ENCODE measurements around the gene ZEB2.

The ZEB2 gene

DNA sequence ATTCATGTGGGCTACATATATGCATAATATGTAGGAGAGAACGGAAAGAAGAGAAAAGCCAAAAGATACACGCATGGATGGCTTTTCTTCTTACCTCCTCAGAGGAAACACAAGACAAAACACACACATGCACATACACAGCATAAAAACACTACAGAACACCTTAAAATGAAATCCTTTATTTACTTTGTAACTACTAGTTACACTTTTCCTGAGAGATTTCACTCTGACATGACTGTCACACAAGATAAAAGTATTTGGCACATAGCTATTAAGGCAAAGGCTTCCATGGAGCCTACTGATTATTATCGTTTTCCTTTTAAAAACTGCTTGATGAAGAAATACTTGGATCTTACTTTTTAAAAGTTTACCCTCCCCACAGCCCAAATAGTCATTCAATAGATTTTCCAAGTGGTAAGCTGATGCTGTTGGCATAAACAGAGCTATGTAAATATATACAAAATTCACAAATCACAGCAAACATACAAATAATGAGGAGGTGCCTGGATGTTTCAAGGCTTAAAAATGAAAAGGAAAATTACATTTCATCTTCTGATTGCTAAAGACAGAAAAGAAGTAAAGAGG lies 8.6 kb downstream of the ZEB2 start:
- Histone ChIP-seq H3K27me3 (ENCODE audit: insufficient read depth, low read length) (peaks cover 20% of the 10 kb centered on the region), H3K23ac (ENCODE audit: low read length) (no peak overlapping the region), H3K79me2 (ENCODE audit: control insufficient read depth, insufficient read depth, low read length, poor library complexity) (peaks cover 2% of the 10 kb centered on the region), H2AK5ac (ENCODE audit: low read length) (no peak overlapping the region), H3K27ac (ENCODE audit: low read depth, low read length) (no peak overlapping the region), H3K36me3 (ENCODE audit: control insufficient read depth in 1 of 2, insufficient read depth in 2 of 2, low read length in 2 of 2) (no peaks in the 10 kb centered on the region), H3K79me1 (ENCODE audit: low read length) (peaks cover 11% of the 10 kb centered on the region), H3K4me1 (ENCODE audit: control insufficient read depth in 1 of 2, insufficient read depth in 2 of 2, low read length in 2 of 2) (peaks cover 10 to 20% of the 10 kb centered on the region in 2 experiments), H2AFZ (ENCODE audit: insufficient read depth, low read length, poor library complexity) (no peak overlapping the region), H2BK120ac (ENCODE audit: insufficient read depth, low read length, poor library complexity) (no peak overlapping the region), H3K18ac (ENCODE audit: low read length) (no peak overlapping the region), H4K8ac (ENCODE audit: low read depth, low read length) (no peak overlapping the region), H3K4me2 (ENCODE audit: low read length) (no peak overlapping the region), H3K9ac (ENCODE audit: low read length) (no peak overlapping the region), H4K91ac (ENCODE audit: low read depth, low read length) (no peak overlapping the region), H2BK5ac (ENCODE audit: low read depth, low read length, poor library complexity) (no peak overlapping the region), H2BK12ac (ENCODE audit: low read length) (no peak overlapping the region), H3K14ac (ENCODE audit: low read length) (no peak overlapping the region), H3K4me3 (ENCODE audit: low read depth, low read length) (no peak overlapping the region), H3K4ac (ENCODE audit: low read depth, low read length) (no peak overlapping the region), H3K9me3 (ENCODE audit: insufficient read depth, low read depth, low read length) (no peaks in the 10 kb centered on the region), H4K12ac (ENCODE audit: low read depth, low read length) (no peak overlapping the region)
- no peak for DNase-seq
- no CpG with 5 or more reads among the region's 3 CpGs for WGBS (ENCODE audit: extremely low coverage, insufficient coverage, insufficient read length)

DNA sequence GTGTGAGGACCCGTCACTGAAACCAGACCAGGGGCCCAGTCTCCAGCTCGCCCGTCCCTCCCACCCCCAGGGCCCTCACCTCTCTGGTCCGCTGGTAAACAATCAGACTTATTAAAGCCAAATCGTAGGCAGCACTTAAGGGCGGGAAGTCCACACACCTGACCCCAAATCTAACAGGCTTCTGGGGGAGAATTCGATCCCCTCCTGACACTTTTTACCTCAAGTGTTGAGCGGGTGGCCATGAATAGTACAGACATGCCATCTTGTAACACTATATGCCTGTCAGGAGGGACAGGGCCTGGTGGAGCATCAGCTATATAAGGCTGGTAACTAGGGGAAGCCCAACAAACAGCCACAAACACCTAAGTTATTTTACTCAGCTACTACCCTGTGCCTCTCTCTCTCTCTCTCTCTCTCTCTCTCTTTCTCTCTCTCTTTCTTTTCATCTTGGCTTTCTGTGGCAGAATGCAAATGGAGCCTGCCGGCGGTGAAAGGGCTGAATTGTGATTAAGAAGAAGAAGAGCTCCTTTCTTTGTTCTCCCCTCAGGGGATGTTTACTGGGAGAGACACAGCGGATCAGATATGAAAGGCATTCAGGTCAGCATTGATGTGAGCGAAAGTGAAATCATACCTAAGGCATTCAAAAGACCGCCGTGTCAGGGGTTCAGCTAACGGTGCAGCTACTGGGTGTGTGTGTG lies 9.5 kb downstream of the ZEB2 start:
- Histone ChIP-seq H2AK5ac (ENCODE audit: low read length) (no peak overlapping the region), H3K9me3 (ENCODE audit: insufficient read depth, low read depth, low read length) (no peaks in the 10 kb centered on the region), H3K18ac (ENCODE audit: low read length) (peak overlapping the region; percentile 68), H3K27me3 (ENCODE audit: insufficient read depth, low read length) (peaks cover 12% of the 10 kb centered on the region), H3K79me2 (ENCODE audit: control insufficient read depth, insufficient read depth, low read length, poor library complexity) (no peaks in the 10 kb centered on the region), H3K23ac (ENCODE audit: low read length) (no peak overlapping the region), H2BK5ac (ENCODE audit: low read depth, low read length, poor library complexity) (peak overlapping the region; percentile 70), H3K4me1 (ENCODE audit: control insufficient read depth in 1 of 2, insufficient read depth in 2 of 2, low read length in 2 of 2) (peaks cover 10 to 20% of the 10 kb centered on the region in 2 experiments), H3K36me3 (ENCODE audit: control insufficient read depth in 1 of 2, insufficient read depth in 2 of 2, low read length in 2 of 2) (no peaks in the 10 kb centered on the region), H3K14ac (ENCODE audit: low read length) (peak overlapping the region; percentile 11), H4K8ac (ENCODE audit: low read depth, low read length) (peak overlapping the region; percentile 58), H3K9ac (ENCODE audit: low read length) (no peak overlapping the region), H3K79me1 (ENCODE audit: low read length) (peaks cover 9% of the 10 kb centered on the region), H2BK12ac (ENCODE audit: low read length) (peak overlapping the region; percentile 72), H3K4ac (ENCODE audit: low read depth, low read length) (no peak overlapping the region), H2BK120ac (ENCODE audit: insufficient read depth, low read length, poor library complexity) (peak overlapping the region; percentile 61), H2AFZ (ENCODE audit: insufficient read depth, low read length, poor library complexity) (no peak overlapping the region), H3K4me3 (ENCODE audit: low read depth, low read length) (no peak overlapping the region), H3K27ac (ENCODE audit: low read depth, low read length) (peak overlapping the region; percentile 88), H4K12ac (ENCODE audit: low read depth, low read length) (no peak overlapping the region), H4K91ac (ENCODE audit: low read depth, low read length) (peak overlapping the region; percentile 89), H3K4me2 (ENCODE audit: low read length) (peak overlapping the region; percentile 55)
- no CpG with 5 or more reads among the region's 15 CpGs for WGBS (ENCODE audit: extremely low coverage, insufficient coverage, insufficient read length)
- DNase-seq, result peak; percentile 37 to 64

DNA sequence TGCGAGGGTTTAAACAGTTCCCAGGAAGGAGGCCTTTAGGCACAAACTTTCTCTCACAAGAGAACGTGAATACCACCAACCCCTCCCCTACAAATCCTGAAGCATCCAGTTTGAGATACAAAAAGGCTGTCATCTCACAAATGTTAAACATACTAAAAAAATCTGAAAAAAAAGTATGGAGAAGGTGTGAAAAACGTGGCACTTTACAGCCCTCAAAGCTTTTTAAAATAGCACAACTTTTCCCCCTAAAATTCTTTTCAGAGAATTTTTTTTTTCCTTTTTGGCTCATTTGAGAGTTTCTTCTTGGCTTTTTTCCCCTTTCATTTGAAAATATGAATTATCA lies 10.1 kb downstream of the ZEB2 start:
- peaks cover 9% of the 10 kb centered on the region for H3K79me1 ChIP-seq (ENCODE audit: low read length)
- DNase-seq, result no peak
- H3K4me1 ChIP-seq (ENCODE audit: control insufficient read depth in 1 of 2, insufficient read depth in 2 of 2, low read length in 2 of 2), result peaks cover 10 to 20% of the 10 kb centered on the region in 2 experiments
- no peak overlapping the region for H3K23ac ChIP-seq (ENCODE audit: low read length)
- H2AK5ac ChIP-seq (ENCODE audit: low read length), result no peak overlapping the region
- H4K8ac ChIP-seq (ENCODE audit: low read depth, low read length), result no peak overlapping the region
- H3K14ac ChIP-seq (ENCODE audit: low read length), result no peak overlapping the region
- H3K4ac ChIP-seq (ENCODE audit: low read depth, low read length), result no peak overlapping the region
- H4K91ac ChIP-seq (ENCODE audit: low read depth, low read length), result peak overlapping the region; percentile 51
- no peak overlapping the region for H2BK5ac ChIP-seq (ENCODE audit: low read depth, low read length, poor library complexity)
- H4K12ac ChIP-seq (ENCODE audit: low read depth, low read length), result no peak overlapping the region
- no peaks in the 10 kb centered on the region for H3K9me3 ChIP-seq (ENCODE audit: insufficient read depth, low read depth, low read length)
- no peak overlapping the region for H3K27ac ChIP-seq (ENCODE audit: low read depth, low read length)
- H3K18ac ChIP-seq (ENCODE audit: low read length), result no peak overlapping the region
- no peaks in the 10 kb centered on the region for H3K79me2 ChIP-seq (ENCODE audit: control insufficient read depth, insufficient read depth, low read length, poor library complexity)
- no peak overlapping the region for H3K4me2 ChIP-seq (ENCODE audit: low read length)
- H3K27me3 ChIP-seq (ENCODE audit: insufficient read depth, low read length), result peaks cover 9% of the 10 kb centered on the region
- no peak overlapping the region for H3K9ac ChIP-seq (ENCODE audit: low read length)
- no peaks in the 10 kb centered on the region for H3K36me3 ChIP-seq (ENCODE audit: control insufficient read depth in 1 of 2, insufficient read depth in 2 of 2, low read length in 2 of 2)
- no peak overlapping the region for H2BK120ac ChIP-seq (ENCODE audit: insufficient read depth, low read length, poor library complexity)
- no peak overlapping the region for H3K4me3 ChIP-seq (ENCODE audit: low read depth, low read length)
- WGBS (ENCODE audit: extremely low coverage, insufficient coverage, insufficient read length), result no CpG with 5 or more reads among the region's 3 CpGs
- no peak overlapping the region for H2AFZ ChIP-seq (ENCODE audit: insufficient read depth, low read length, poor library complexity)
- H2BK12ac ChIP-seq (ENCODE audit: low read length), result no peak overlapping the region

DNA sequence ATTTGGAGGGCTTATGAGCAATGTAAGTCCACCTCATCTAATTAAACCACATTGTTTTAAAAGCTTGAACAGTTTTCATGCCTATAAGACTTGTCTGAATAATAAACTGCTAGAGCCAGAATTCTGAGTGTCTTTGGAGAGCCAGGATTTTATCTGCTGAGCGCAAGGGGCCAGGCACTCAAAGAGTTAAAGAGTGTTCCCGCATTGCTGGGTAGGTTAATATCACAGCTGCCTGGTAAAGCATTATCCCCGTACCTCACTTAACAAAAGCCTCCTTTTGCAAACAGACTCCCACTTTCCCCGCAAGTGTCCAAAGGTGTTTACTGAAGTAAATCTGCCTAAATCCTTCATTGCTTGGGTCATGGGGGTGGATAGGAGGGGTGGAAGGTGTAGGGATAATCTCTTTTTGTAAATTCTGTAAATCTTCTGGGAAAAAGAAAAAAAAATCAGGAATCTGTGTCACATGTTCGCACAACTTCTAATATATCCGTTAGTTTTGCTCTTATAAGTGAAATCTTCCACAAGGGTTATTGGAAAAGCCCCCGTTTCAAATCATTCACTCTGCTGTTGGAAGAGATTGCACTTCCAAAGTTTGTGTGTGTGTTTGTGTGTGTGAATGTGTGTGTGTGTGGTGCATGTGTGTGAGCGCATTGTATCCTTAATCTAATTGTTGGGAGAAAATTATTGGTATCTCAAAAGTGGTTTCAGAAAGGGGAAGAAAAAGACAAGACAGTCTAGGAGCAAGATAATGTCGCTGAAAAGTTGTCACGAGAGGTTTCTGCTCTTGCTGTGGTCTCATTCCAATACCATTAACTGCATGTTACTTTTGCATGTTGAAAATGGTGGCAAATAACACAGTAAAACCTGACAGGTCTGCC lies 10.7 kb downstream of the ZEB2 start:
- H2AK5ac ChIP-seq (ENCODE audit: low read length), result no peak overlapping the region
- H2BK12ac ChIP-seq (ENCODE audit: low read length), result no peak overlapping the region
- H2BK120ac ChIP-seq (ENCODE audit: insufficient read depth, low read length, poor library complexity), result no peak overlapping the region
- H3K79me1 ChIP-seq (ENCODE audit: low read length), result peaks cover 9% of the 10 kb centered on the region
- no peak overlapping the region for H3K9ac ChIP-seq (ENCODE audit: low read length)
- no peaks in the 10 kb centered on the region for H3K79me2 ChIP-seq (ENCODE audit: control insufficient read depth, insufficient read depth, low read length, poor library complexity)
- no peak overlapping the region for H4K8ac ChIP-seq (ENCODE audit: low read depth, low read length)
- no peak overlapping the region for H4K12ac ChIP-seq (ENCODE audit: low read depth, low read length)
- peaks cover 5% of the 10 kb centered on the region for H3K27me3 ChIP-seq (ENCODE audit: insufficient read depth, low read length)
- no peak overlapping the region for H3K23ac ChIP-seq (ENCODE audit: low read length)
- WGBS (ENCODE audit: extremely low coverage, insufficient coverage, insufficient read length), result no CpG with 5 or more reads among the region's 10 CpGs
- no peak overlapping the region for H3K14ac ChIP-seq (ENCODE audit: low read length)
- no peaks in the 10 kb centered on the region for H3K36me3 ChIP-seq (ENCODE audit: control insufficient read depth in 1 of 2, insufficient read depth in 2 of 2, low read length in 2 of 2)
- no peak overlapping the region for H3K4me3 ChIP-seq (ENCODE audit: low read depth, low read length)
- no peak overlapping the region for H3K4ac ChIP-seq (ENCODE audit: low read depth, low read length)
- peak overlapping the region; percentile 51 for H4K91ac ChIP-seq (ENCODE audit: low read depth, low read length)
- peaks cover 10 to 17% of the 10 kb centered on the region in 2 experiments for H3K4me1 ChIP-seq (ENCODE audit: control insufficient read depth in 1 of 2, insufficient read depth in 2 of 2, low read length in 2 of 2)
- H3K18ac ChIP-seq (ENCODE audit: low read length), result no peak overlapping the region
- H2AFZ ChIP-seq (ENCODE audit: insufficient read depth, low read length, poor library complexity), result no peak overlapping the region
- H3K9me3 ChIP-seq (ENCODE audit: insufficient read depth, low read depth, low read length), result no peaks in the 10 kb centered on the region
- DNase-seq, result no peak
- H3K27ac ChIP-seq (ENCODE audit: low read depth, low read length), result peak overlapping the region; percentile 32
- H2BK5ac ChIP-seq (ENCODE audit: low read depth, low read length, poor library complexity), result no peak overlapping the region
- no peak overlapping the region for H3K4me2 ChIP-seq (ENCODE audit: low read length)
